HG03095 (cell line): ENCODE measurements around the gene RFESD.

ENCODE experiments used
- ATAC-seq: cut with Tn5 transposase; IDR thresholded peaks from one replicate; pipeline ENCODE4 v1.9.1; 2021; ENCODE audit warnings: moderate library complexity; ENCODE audit not compliant: unreplicated experiment

Gene RFESD

DNA sequence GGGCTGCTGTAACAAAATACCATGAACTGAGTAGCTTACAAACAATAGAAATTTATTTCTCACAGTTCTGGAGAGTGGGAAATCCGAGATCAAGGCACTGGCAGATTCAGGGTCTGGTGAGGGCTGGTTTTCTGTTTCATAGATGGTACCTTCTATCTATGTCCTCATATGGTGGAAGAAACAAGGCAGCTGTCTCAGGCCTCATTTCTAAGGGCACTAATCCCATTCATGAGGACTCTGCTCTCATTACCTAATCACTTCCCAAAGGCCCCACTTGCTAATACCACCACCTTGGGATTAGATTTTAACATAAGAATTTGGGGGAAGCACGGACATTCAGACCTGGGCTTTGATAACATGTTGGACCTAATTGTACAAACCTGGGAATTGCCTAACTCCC is 13.5 kb downstream of the RFESD start:
- ATAC-seq = no peak

DNA sequence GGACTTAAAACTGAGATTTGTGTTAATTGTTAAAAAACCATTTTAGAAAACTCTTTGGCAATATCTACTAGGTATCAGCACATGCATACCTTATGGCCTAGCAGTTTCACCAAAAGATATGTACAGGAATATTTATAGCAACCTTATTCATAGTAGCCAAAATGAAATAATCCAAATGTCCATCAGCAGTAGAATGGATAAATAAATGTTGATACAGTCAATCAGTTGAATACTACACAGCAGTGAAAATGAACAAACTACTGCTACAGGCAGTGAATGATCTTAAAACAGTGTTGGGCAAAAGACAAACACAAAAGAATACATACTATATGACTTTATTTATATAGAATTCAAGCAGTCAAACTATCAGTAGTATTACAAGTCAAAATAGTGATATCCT is 16.4 kb downstream of the RFESD start:
- ATAC-seq = no peak

DNA sequence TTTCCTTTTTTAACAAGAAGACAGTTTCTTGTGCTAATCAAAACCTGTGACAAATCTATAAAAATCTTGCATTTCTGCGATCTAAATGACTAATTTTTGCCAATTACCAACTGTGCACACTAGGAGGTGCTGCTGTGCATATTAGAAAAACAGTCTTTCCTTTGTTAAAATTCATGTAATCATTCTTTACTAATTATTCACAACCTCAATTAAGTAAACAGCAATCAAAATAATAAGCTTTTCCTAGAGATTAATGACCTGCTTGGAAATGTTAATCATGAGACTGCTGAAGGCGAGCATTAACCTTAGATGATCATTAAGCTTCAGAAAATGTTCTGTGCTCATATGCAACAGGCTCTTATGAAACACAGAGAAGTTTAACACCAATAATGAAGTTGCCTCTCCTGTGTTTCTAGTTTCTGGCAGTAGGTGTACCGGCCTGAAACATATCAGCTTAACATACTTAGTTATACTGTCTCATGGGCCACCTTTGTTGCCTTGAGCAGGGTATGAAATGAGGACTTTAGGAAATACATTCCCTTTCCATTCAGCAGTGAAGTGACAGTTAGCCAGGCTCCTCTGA is 17.7 kb downstream of the RFESD start:
- no peak for ATAC-seq

DNA sequence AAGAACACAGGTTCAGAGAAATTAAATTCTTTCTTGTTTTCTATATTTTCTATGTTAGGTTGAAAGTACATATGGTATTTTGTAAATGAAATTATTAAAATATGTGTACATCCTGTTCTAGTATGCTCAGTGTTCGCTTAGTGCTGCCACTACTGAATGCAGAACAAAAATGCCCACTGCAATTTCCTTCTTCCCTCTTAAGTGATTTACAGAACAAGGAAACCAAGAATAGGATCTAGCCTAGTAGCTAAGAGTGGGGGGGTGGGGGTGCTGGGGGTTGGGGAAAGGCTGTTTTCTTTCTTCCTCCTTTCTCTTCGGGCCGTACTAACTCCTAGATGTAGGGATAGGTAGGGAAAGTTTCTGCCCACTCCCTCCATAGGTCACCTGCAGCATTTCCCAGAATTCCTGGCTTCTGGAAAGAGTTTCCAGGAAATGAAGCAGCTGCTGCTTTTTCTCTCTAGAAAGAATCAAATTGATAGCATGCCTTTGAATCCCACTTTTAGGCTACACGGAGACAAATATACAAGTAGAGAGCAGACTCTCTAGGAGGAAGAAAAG is 20.6 kb downstream of the RFESD start:
- ATAC-seq = no peak

DNA sequence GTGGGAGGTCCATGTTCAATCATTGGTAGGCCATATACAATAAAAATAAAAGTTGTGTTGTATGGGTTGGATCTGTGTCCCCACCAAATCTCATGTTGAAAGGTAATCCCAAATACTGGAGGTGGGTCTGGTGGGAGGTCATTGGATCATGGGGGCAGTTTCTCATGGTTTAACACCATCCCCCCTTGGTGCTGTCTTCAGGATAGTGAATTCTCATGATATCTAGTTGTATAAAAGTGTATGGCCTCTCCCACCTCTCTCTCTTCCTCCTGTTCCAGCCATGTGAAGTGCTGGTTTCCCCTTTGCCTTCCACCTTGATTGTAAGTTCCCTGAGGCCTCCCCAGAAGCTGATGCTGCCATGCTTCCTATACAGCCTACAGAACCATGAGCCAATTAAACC is 21.1 kb downstream of the RFESD start:
- ATAC-seq = no peak

DNA sequence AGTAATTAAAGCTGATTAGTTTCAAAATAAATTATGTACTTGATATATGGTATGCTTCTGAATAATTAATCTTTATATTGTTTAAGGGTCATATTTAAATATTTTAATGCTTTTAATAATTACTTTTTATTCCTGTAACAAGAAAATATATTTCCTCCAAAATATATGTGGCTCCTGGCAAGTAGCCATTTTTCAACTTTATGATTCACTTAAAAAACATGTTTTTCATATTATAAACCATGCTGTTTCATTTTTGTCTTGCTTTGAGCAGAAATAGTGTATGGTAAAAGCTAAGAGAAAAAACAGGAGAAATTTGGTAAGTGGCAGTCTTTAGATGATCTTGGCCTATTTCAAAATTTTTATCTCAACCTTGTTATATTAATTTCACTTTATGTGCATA is 21.6 kb downstream of the RFESD start:
- no peak for ATAC-seq

DNA sequence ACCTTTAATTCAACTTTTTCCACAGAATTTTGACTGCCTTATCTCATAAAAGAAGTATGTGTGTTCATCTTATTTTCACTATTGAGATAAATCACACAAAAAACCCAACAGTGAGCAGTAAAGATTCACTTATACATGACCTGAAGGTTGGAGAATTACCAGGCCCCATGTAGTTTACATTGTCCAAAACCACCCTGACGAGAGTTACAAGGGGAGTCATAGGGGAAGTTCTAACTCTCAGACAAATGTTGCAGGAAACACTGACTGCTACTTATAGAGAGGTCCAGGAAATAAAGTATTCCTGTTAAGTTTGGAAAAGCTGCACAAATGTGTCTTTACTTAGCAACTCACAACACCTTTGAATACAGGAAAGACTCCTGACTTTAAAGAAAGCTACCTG is 22.2 kb downstream of the RFESD start:
- no peak for ATAC-seq

DNA sequence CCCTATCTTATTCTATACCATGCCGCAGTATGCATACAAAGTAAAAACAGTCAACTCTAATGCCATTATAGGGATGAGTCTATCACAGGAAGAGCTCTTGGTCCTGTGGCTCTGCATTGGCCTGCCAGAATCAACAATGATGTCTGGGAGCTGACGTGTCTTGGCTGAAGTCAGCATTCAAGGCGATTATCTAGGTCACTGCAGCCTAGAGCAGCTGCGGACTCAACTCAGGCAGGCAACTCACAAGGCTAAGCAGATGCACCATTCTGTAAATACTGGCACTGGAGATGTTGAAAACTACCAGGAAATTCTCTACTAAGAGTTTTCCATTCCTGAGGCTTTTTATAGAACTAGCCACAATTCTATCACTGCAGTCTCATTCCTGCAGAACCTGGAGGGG is 23.0 kb downstream of the RFESD start:
- no peak for ATAC-seq

DNA sequence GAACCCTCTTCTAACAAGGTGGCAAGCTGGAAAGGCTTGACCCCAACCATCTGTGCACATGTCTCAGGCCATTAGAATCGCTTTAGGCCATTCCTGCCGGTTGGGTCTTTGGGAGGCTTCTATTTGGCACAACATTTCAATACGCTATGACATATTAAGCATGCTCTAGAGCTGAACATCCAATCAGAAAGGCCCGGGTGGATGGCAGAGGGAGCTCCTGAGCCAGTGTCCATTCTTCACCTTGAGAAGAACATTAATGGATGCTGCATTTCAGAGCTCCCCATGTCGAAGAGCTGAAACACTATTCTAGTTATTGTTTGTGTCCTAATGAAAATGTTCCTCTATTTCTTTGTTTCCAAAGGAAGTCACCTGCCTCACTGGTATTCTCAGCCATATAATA is 23.4 kb downstream of the RFESD start:
- ATAC-seq = no peak

DNA sequence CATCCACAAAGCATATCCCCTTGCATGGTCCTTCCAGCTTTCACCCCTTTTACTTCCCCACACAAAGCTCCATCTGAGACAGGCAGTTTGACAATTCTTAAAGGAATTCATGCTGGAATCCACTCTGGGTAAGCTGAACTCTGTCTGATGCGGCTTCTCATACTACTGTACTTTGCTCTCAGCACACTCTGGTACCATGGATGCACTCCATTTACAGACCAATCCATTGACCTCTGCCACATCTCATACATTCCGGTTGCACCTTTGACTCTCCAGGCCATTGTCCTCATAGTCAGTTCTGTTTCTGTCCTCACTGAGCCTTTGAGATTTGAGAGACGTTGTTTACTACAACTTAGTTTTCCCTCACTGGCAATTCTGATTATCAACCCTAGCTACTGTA is 24.0 kb downstream of the RFESD start:
- no peak for ATAC-seq

DNA sequence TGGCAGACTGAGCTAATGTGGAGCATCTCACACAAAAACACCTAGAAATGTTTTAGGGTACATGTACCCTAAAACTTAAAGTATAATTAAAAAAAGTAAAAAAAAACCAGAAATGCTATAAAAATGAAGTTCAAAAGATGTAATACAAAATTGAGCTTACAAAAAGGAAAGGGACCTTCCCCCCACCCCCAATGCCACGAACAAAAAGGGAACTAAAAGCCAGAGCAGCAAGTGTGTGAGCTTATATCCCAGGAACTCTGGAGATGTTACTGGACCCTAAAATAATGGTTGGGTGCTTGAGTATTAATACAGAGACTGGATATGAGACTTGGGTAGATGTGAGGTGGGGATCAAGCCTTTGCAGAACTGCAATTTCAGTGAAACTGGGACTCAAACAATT is 25.2 kb downstream of the RFESD start:
- ATAC-seq = no peak

DNA sequence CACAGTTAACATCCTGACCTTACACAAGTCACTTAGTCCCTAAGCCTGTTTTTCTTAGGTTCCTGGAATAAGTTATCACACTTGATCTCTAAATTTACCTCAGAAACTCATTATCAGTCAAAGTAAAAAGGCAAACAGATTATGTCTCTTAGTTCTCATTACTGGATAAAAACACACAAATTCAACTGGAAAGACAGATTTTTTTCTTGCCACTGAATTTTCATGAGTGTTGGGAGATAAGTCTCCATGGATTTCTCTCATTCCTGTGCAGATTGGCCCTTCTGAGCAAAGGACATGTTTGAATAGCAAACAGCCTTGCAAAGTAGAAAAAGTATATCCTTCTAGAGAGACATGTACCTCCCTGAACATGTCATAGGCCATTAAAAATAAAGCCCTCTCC is 26.1 kb downstream of the RFESD start:
- no peak for ATAC-seq

DNA sequence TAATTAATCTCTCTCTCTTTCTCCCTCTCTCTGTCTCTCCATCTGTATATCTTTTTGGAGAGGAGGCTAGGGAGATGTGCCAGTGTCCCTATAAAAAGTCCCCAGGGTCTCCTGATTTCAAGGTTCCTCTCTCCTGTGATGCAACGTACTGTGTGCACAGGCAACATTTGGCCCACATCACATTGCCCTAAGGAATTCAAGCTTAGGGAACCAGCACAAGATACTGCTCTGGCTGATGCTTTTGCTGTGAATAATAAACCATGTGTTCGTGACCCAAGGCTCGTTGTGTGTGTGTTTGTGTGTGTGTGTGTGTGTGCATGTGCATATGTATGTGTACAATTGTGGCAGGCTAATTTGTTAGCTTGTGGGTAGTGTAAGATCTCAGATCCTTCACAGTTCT is 26.5 kb downstream of the RFESD start:
- no peak for ATAC-seq

DNA sequence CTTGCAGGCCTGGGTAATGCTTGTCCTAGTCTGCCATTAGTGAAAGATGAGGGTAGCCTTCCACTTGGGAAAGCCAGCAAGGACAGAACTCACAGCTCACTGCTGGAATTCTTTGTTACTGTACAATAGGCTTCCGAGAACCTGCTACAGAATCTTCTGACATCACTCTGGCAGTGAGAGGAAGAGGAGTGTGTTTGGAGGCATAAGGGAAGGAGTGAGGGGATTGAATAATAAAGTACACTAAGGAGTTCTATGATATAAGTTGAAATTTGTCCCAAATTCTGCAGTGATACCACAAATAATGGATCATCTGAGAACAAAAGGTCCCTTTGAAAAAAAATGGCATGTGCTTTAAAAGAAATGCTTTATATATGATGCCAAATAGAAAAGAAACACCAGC is 36.3 kb downstream of the RFESD start, which contains the start of gene SPATA9:
Gene SPATA9 (minus strand): TSS at position 101 of the 400 bp plus-strand sequence. CDS start 137 bp downstream, outside the sequence.
- ATAC-seq = no peak

DNA sequence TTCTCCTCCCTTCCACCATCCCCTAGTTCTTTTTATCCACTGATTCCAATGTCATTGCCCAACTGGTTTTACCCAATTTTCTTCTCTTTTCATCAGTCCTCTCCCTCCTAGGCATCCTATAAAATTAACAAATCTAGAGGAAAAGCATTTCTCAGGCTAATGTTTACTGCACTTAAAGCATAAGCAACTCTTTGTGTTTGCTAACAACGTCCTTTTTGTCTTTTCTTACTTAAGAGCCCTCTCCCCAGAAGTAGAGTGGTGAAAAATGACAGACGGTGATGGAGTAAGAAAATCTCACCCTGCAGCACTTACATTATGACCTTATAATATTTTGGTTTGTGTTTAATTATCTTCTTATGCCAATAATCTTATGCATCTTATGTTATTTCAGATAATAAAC is 37.8 kb downstream of the RFESD start:
- ATAC-seq = no peak

DNA sequence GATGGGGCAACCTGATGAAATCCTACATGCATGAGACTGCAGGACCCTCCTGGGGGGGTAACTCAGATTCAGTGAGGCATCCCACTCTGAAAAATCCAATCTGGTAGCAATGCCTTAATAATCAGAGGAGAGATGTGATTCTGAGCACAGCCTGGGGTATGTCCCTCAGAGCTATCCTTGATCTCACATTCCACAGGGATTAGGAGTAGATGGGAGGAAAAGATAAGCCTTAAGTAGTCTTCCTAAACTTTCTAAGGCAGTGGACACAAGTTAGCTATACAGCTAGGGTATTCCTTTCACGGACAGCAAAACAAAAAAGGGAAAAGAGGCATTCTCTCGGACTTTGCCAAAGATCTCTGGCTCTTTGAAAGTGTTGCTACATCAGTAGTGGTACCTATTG is 40.1 kb downstream of the RFESD start:
- ATAC-seq = no peak

DNA sequence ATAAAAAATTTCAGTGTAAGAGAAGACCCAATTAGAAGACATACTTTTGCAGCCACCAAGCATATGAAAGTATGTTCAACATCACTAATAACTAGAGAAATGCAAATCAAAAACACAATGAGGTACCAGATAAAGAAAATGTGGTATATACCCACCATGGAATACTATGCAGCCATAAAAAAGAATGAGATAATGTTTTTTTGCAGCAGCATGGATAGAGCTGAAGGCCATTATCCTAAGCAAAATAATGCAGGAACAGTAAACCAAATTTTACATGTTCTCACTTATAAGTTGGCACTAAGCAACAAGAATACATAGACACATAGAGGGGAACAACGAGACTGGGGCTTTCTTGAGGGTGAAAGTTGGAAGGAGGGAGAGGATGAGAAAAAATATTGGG is 43.1 kb downstream of the RFESD start:
- no peak for ATAC-seq

DNA sequence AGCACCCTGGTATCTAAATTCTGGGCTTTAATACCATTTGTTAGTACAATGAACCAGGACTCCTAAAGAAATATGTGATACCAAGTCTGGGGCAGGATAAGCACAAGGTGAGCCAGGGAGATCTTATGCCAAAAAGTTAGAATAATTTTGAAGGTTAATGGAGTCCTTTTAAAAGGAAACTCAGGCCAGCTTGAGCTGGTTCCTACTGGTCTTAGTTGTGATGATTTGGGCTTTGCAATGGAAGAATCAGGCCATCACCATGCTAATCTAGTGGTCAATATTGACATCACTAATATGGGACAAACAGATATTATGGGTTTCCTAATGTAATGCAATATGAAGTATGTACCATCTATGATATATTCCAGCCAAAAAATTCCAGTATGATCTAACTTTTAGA is 43.8 kb downstream of the RFESD start:
- no peak for ATAC-seq

DNA sequence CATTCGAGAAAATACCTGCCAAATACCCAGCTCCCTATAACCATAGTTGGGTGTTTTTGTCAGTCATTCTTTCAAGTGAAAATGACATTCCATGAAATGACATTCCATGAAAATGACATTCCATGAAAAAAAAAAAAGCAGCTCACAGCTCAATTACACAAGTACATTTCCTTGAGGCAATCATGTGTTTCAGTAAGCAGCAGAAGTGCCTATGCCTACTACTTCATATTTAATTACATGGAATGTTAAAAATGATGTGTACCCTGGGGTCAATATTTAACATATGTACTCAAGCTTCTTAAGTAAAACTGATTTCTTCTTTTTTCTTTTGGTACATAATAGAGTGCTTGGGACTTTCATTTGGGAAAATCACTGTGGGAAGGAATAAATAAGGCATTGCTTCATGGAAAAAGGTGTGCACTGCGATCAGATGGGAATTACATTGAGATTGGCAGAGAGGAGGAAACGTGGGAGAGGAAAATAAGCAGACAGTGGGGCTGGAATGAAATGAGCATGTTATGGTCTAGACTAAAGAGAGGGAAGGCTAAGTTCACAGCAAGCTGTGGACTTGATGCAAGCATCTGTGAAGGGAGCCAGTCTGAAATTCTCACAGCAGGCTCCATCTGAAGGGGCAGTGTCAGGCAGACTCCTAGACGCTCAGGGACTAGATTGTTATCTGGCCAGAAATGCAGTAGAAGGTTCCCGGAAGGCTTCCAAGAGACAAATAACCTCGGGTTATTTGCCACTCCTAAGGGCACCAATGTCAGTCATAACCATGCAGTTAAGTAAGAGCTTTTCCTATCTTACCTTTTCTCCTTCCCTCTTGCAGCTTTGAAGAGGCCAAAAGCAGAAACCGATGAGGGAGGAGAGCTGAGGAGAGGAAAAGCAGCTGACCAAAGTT is 51.5 kb downstream of the RFESD start:
- no peak for ATAC-seq

DNA sequence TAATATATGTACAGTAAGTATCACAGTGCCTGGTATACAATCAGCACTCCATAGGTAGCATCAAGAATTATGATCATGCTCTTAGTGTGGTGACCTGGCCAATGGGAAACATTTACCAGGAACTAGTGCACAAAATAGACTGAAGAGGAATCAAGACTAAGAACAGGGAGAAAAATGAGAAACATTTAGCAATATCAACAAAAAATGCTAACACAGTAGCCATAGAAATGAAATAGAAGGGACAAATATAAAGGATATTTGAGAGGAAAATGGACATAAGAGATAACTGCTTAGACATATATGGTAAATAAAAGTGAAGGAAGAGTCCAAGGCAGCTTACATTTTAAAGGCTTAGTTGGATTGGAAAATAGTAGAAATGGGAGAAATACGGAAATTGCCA is 52.8 kb downstream of the RFESD start:
- no peak for ATAC-seq

DNA sequence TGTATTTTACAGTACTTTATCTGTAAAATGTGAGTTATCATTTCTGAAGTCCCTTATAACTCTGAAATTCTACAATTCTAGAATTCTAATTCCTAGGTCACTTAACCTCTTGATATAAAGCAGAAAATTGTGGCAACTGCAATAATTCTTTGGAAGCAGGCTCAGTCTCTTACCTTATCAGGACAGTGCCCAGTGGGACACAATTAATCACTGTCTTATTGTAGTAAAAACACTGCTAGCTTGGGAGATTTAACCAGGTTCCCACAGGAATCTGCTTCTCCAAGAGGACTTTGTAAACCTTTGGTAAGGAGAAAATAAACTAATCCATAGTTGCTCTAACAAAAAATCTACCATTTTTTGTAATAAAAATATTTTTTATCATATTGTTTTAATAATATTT is 54.5 kb downstream of the RFESD start:
- ATAC-seq = no peak

DNA sequence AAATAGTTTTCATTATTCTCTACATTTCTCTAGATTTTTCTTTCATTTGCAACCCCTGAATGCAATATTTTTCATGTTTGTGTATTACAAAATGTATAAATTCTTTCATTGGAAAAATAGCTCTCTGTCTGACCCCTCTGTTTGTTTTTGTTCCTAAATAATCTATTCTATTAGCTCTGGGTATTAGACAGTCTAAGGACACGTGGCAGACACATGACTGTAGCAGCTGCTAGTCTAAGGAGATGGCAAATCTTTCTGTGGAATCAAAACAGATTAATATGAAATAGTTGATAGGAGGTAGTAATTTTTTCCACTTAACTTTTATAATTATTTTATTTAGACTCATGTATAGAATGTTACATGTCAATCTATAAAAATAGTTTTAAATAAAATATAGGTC is 57.6 kb downstream of the RFESD start:
- ATAC-seq = no peak
